Measurements from ENCODE around the gene TH.

The TH gene
- 0 reads per million in 3 donors for total RNA-seq

- no peaks in the 10 kb centered on the region for H3K36me3 ChIP-seq (ENCODE audit: control insufficient read depth, insufficient read depth, low read length)
- no peak within 1 kb of the TSS for H3K4me3 ChIP-seq (ENCODE audit: insufficient read depth, low read depth, low read length, poor library complexity, severe bottlenecking)
- H3K4me1 ChIP-seq (ENCODE audit: control insufficient read depth, insufficient read depth, low read length, poor library complexity, severe bottlenecking), result no peaks in the 10 kb centered on the region
- no peaks in the 10 kb centered on the region for H3K27me3 ChIP-seq (replicated peaks; ENCODE audit: control insufficient read depth, insufficient read depth, low read length, poor library complexity, severe bottlenecking)
- no peaks in the 10 kb centered on the region for H3K9me3 ChIP-seq (ENCODE audit: control insufficient read depth, low read length)
- no peak for DNase-seq
- H3K27ac ChIP-seq (ENCODE audit: insufficient read depth, low read length, poor library complexity, severe bottlenecking), result no peak within 1 kb of the TSS
These were observed at the start of gene TH for GRCh38 chr11:2171591-2172003. Gene TH, minus strand, starts transcription at chr11:2171815. Its CDS starts 29 bp downstream, at chr11:2171786.

GRCh38 chr11:2221024-2221423 lies 49.4 kb upstream of the TH start:
- no peak overlapping the region for H3K27ac ChIP-seq (ENCODE audit: insufficient read depth, low read length, poor library complexity, severe bottlenecking)
- H3K4me3 ChIP-seq (ENCODE audit: insufficient read depth, low read depth, low read length, poor library complexity, severe bottlenecking), result no peak overlapping the region
- H3K36me3 ChIP-seq (ENCODE audit: control insufficient read depth, insufficient read depth, low read length), result no peaks in the 10 kb centered on the region
- H3K4me1 ChIP-seq (ENCODE audit: control insufficient read depth, insufficient read depth, low read length, poor library complexity, severe bottlenecking), result peaks cover 3% of the 10 kb centered on the region
- no peak for DNase-seq
- H3K27me3 ChIP-seq (replicated peaks; ENCODE audit: control insufficient read depth, insufficient read depth, low read length, poor library complexity, severe bottlenecking), result no peaks in the 10 kb centered on the region
- H3K9me3 ChIP-seq (ENCODE audit: control insufficient read depth, low read length), result no peaks in the 10 kb centered on the region

- Histone ChIP-seq H3K27me3 (replicated peaks; ENCODE audit: control insufficient read depth, insufficient read depth, low read length, poor library complexity, severe bottlenecking) (no peaks in the 10 kb centered on the region), H3K9me3 (ENCODE audit: control insufficient read depth, low read length) (no peaks in the 10 kb centered on the region), H3K4me1 (ENCODE audit: control insufficient read depth, insufficient read depth, low read length, poor library complexity, severe bottlenecking) (peaks cover 3% of the 10 kb centered on the region), H3K4me3 (ENCODE audit: insufficient read depth, low read depth, low read length, poor library complexity, severe bottlenecking) (no peak overlapping the region), H3K36me3 (ENCODE audit: control insufficient read depth, insufficient read depth, low read length) (no peaks in the 10 kb centered on the region), H3K27ac (ENCODE audit: insufficient read depth, low read length, poor library complexity, severe bottlenecking) (no peak overlapping the region)
- DNase-seq, result no peak
These were observed 48.7 kb upstream of the TH start for GRCh38 chr11:2220173-2220771.

GRCh38 chr11:2219318-2220017 lies 47.9 kb upstream of the TH start:
- H3K9me3 ChIP-seq (ENCODE audit: control insufficient read depth, low read length), result no peaks in the 10 kb centered on the region
- no peaks in the 10 kb centered on the region for H3K36me3 ChIP-seq (ENCODE audit: control insufficient read depth, insufficient read depth, low read length)
- no peaks in the 10 kb centered on the region for H3K27me3 ChIP-seq (replicated peaks; ENCODE audit: control insufficient read depth, insufficient read depth, low read length, poor library complexity, severe bottlenecking)
- no peak for DNase-seq
- no peak overlapping the region for H3K27ac ChIP-seq (ENCODE audit: insufficient read depth, low read length, poor library complexity, severe bottlenecking)
- H3K4me1 ChIP-seq (ENCODE audit: control insufficient read depth, insufficient read depth, low read length, poor library complexity, severe bottlenecking), result peaks cover 3% of the 10 kb centered on the region
- H3K4me3 ChIP-seq (ENCODE audit: insufficient read depth, low read depth, low read length, poor library complexity, severe bottlenecking), result no peak overlapping the region

- no peak overlapping the region for H3K27ac ChIP-seq (ENCODE audit: insufficient read depth, low read length, poor library complexity, severe bottlenecking)
- no peaks in the 10 kb centered on the region for H3K27me3 ChIP-seq (replicated peaks; ENCODE audit: control insufficient read depth, insufficient read depth, low read length, poor library complexity, severe bottlenecking)
- H3K9me3 ChIP-seq (ENCODE audit: control insufficient read depth, low read length), result no peaks in the 10 kb centered on the region
- no peaks in the 10 kb centered on the region for H3K36me3 ChIP-seq (ENCODE audit: control insufficient read depth, insufficient read depth, low read length)
- no peak for DNase-seq
- H3K4me1 ChIP-seq (ENCODE audit: control insufficient read depth, insufficient read depth, low read length, poor library complexity, severe bottlenecking), result peaks cover 5% of the 10 kb centered on the region
- no peak overlapping the region for H3K4me3 ChIP-seq (ENCODE audit: insufficient read depth, low read depth, low read length, poor library complexity, severe bottlenecking)
These were observed 46.5 kb upstream of the TH start for GRCh38 chr11:2218031-2218633.

- DNase-seq, result no peak
- no peak overlapping the region for H3K4me3 ChIP-seq (ENCODE audit: insufficient read depth, low read depth, low read length, poor library complexity, severe bottlenecking)
- peaks cover 6% of the 10 kb centered on the region for H3K4me1 ChIP-seq (ENCODE audit: control insufficient read depth, insufficient read depth, low read length, poor library complexity, severe bottlenecking)
- H3K36me3 ChIP-seq (ENCODE audit: control insufficient read depth, insufficient read depth, low read length), result no peaks in the 10 kb centered on the region
- H3K9me3 ChIP-seq (ENCODE audit: control insufficient read depth, low read length), result no peaks in the 10 kb centered on the region
- no peaks in the 10 kb centered on the region for H3K27me3 ChIP-seq (replicated peaks; ENCODE audit: control insufficient read depth, insufficient read depth, low read length, poor library complexity, severe bottlenecking)
- H3K27ac ChIP-seq (ENCODE audit: insufficient read depth, low read length, poor library complexity, severe bottlenecking), result no peak overlapping the region
These were observed 45.8 kb upstream of the TH start for GRCh38 chr11:2217211-2218030.

GRCh38 chr11:2216400-2217064 lies 44.9 kb upstream of the TH start:
- Histone ChIP-seq H3K9me3 (ENCODE audit: control insufficient read depth, low read length) (no peaks in the 10 kb centered on the region), H3K27me3 (replicated peaks; ENCODE audit: control insufficient read depth, insufficient read depth, low read length, poor library complexity, severe bottlenecking) (no peaks in the 10 kb centered on the region), H3K27ac (ENCODE audit: insufficient read depth, low read length, poor library complexity, severe bottlenecking) (no peak overlapping the region), H3K36me3 (ENCODE audit: control insufficient read depth, insufficient read depth, low read length) (no peaks in the 10 kb centered on the region), H3K4me3 (ENCODE audit: insufficient read depth, low read depth, low read length, poor library complexity, severe bottlenecking) (no peak overlapping the region), H3K4me1 (ENCODE audit: control insufficient read depth, insufficient read depth, low read length, poor library complexity, severe bottlenecking) (peaks cover 6% of the 10 kb centered on the region)
- DNase-seq, result no peak

GRCh38 chr11:2215561-2216399 lies 44.2 kb upstream of the TH start:
- Histone ChIP-seq H3K9me3 (ENCODE audit: control insufficient read depth, low read length) (no peaks in the 10 kb centered on the region), H3K36me3 (ENCODE audit: control insufficient read depth, insufficient read depth, low read length) (no peaks in the 10 kb centered on the region), H3K27ac (ENCODE audit: insufficient read depth, low read length, poor library complexity, severe bottlenecking) (no peak overlapping the region), H3K27me3 (replicated peaks; ENCODE audit: control insufficient read depth, insufficient read depth, low read length, poor library complexity, severe bottlenecking) (no peaks in the 10 kb centered on the region), H3K4me1 (ENCODE audit: control insufficient read depth, insufficient read depth, low read length, poor library complexity, severe bottlenecking) (peaks cover 6% of the 10 kb centered on the region), H3K4me3 (ENCODE audit: insufficient read depth, low read depth, low read length, poor library complexity, severe bottlenecking) (no peak overlapping the region)
- DNase-seq, result no peak

GRCh38 chr11:2215230-2215560 lies 43.6 kb upstream of the TH start:
- H3K27ac ChIP-seq (ENCODE audit: insufficient read depth, low read length, poor library complexity, severe bottlenecking), result no peak overlapping the region
- no peak overlapping the region for H3K4me3 ChIP-seq (ENCODE audit: insufficient read depth, low read depth, low read length, poor library complexity, severe bottlenecking)
- DNase-seq, result no peak
- H3K27me3 ChIP-seq (replicated peaks; ENCODE audit: control insufficient read depth, insufficient read depth, low read length, poor library complexity, severe bottlenecking), result no peaks in the 10 kb centered on the region
- no peaks in the 10 kb centered on the region for H3K36me3 ChIP-seq (ENCODE audit: control insufficient read depth, insufficient read depth, low read length)
- no peaks in the 10 kb centered on the region for H3K9me3 ChIP-seq (ENCODE audit: control insufficient read depth, low read length)
- peaks cover 6% of the 10 kb centered on the region for H3K4me1 ChIP-seq (ENCODE audit: control insufficient read depth, insufficient read depth, low read length, poor library complexity, severe bottlenecking)

Data from effector memory CD4-positive, alpha-beta T cell (primary cell).